HG03280 (cell line): ENCODE data around the gene MPDZ.

Source experiments
- ATAC-seq: cut with Tn5 transposase; IDR thresholded peaks from one replicate; pipeline ENCODE4 v1.9.1; 2021; ENCODE audit warnings: mild to moderate bottlenecking, moderate library complexity; ENCODE audit not compliant: unreplicated experiment

Gene MPDZ

DNA sequence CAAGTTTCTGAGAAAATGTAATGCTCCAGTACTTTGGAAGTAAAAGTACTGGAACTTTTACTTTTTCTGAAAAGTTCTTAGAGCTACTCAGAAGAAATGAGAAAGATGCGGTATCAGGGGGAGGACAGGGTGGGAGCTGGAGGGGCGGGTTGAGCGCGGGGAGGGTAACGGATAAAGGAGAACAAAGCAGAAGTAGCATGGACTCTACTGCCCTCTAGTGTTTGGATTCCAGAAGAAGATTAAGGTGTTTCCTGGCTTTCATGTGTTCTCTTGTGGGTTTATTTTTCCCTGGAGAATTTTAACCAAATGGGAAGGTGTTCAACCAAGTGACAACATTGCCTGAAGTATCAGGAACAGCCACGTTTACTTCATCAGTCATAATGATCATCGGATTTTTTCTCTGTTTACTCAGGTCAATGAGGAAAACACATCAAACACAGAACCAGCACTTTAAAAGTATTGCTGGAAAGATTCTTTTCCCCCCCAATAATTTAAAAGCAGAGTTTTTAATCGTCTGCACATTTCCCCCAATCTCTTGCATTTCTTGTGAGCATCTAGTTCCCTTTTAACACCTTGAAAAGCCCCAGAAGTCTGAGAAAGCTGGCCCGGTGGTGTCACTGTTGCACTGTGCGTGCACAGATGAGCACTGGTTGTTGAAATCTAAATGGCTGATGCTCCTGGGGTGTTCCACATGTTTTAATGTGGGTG, 190.6 kb downstream of the MPDZ start:
- ATAC-seq = peak; percentile 76

DNA sequence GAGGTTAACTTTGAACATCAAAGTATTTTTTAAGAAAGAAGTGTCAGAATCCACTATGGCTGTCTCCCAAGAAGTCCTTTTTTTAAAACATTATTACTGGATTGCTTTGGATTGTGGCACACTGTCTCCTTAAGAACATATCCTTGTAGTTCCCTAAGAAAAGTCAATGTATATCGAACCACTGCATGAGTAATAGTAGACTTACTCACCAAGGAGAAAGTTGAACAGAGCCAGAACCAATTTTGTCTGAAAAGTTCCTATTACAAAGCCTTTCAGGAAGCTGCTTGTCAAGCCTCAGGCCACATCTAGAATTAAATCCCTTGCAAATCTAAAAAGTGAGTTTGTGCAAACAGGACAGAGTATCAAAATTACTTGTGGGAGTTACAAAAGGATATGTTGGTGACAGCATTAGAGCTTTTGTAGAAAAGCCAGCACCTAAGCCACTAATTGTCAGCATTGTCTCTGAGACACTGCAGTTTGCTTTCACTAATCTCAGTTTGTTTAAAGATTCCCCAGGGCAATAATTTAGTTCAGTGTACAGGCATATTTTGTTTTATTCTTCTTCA, 195.4 kb downstream of the MPDZ start:
- no peak for ATAC-seq

DNA sequence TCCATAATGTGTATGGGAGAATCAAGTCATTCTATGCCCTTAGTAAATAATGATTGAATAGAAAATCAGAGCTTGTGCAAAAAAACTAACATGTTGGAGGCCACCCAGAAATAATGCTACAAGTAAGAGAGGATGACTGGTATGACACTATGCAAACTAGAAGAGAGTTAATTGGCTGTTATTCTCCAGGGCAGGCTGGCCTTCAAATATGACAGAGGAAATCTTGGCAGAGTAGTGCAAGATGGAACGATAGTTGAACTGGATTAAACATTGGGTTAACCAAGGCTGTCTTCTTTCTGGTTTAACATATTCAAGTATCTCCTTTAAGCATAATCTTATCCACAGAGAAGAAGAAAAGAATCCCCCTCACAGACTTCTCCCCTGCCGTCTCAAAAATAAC, 196.1 kb downstream of the MPDZ start:
- no peak for ATAC-seq

DNA sequence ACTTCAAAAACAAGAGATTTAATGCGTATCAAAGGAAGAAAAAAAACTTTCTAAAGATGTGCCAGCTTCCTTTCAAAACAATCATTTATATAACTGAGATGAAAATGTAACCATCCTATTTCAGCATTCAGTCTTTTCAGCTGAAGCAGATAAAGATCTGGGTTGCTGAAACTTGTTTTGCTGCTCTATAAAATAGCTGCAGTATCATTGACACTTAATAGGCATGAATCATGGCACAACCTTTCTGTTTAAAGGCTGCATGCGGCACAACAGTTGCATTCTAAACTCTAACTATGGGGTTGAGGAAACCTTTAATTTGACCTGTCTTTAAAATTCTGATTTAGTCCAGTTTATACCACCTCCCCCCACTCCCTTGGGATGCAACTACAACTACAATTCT, 196.7 kb downstream of the MPDZ start:
- no peak for ATAC-seq

DNA sequence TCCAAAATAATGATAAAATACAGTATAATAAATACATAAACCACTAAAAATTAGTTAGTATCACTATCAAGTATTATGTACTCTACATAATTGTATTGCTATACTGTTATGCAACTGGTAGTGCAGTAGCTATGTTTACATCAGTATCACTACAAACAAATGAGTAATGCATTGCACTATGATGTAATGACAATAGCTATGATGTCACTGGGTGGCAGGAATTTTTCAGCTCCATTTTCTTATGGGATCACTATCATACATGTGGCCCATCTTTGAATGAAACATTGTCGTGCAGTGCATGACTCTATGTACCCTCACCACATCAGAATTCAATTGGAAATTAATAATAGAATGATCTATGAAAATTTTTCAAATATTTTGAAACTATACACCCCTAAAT, 201.3 kb downstream of the MPDZ start:
- ATAC-seq = no peak

DNA sequence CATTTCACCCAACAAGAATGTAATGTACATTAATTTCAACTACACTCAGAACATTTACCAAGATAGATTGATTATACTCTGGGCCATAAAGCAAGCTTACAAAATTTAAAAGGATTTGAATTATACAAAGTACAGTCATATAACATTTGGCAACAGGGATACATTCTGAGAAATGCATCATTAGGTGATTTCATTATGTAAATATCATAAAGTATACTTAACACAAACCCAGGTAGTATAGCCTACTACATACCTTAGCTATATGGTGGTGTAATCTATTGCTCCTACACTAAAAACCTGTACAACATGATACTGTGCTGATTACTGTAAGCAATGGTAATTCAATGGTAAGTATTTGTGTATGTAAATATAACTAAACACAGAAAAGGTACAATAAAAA, 202.9 kb downstream of the MPDZ start:
- no peak for ATAC-seq

DNA sequence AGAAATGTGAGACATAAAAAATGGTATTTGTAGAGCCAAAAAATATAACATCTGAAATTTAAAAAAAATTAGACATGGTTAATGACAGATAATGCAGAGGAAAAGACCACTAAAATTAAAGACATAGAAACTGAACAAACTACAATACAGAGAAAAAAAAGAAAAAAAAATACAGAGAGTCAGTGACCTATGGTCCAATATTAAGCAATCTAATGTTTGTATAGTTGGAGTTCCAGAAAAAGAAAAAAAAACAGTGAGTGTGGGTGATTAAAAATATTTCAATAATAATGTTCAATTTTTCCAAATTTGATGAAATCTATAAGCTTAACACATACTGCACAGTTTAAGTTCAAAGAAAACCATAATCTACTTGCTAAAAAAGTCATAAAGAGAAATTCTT, 207.6 kb downstream of the MPDZ start:
- ATAC-seq = no peak

DNA sequence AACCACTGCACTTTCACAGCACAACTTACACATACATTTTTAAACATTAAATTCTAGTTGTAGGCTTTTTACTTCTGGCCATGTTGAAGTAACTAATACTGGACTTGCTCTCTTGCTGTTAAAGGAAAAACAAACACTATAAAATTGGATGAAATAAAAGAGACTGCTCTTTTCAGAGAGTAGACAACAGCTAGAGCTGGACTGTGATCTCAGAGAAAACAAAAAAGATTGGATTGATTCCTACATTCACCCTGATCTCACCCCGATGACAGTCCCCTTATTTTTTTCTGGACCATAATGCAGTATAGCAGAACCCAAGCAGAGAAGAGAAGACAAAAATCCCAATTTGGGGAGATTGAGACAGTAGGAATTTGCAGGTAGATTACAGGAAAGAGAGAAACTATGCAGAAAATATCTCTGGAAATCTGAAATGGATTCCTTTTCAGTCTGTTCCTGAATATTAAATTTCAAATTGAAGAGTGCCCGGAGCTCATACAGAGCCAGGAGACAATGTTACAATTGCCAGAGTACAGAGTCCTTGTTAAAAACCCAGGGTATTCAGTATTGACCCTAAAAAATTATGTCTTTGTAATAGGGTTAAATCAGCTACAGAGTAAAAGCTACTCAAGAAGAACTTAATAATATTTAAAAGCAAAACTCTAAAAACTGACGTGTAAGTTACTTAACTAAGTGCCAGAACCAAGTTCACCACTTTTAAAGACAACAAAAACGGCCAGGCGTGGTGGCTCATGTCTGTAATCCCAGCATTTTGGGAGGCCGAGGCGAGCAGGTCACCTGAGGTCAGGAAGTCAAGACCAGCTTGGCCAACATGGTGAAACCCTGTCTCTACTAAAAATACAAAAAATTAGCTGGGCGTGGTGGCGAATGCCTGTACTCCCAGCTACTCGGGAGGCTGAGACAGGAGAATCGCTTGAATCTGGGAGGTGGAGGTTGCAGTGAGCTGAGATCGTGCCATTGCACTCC, 208.6 kb downstream of the MPDZ start:
- no peak for ATAC-seq

DNA sequence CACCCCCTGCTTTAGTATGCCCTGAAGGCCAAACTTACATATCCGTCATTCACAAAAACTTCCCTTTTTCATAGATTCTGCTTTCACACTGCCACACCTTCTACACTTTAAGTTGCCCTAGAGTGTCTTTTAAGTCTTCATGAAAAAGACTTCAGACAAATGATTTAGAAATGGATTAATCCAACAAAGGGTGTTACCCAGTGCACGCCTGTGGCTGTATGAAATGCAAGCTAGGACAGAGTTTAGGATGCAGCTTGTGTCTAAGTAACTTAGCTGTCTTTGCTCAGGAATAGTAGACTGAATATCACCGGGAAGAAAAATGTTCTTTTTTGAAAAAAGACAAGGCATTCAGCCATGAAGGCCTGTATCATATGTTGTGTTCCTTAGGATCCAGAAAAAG, 210.0 kb downstream of the MPDZ start:
- ATAC-seq = no peak

DNA sequence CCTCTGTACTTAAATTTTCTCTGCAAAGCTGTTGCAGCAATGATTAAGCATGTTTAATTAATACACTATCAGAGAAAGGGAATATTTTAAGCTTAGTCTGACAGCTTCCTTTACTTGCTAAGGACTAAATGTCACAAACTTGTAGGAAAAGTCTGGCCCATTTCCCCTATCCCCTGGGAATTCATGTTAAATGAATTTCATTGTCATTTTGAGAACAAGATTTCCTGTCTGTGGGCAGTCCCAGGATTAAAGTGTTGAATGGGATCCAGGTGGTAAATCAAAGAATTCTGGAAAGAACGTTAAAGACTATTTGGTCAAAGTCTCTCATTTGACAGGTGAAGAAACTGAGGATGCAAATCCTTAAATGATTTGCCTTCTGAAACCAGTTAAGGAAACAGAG, 214.8 kb downstream of the MPDZ start:
- no peak for ATAC-seq

DNA sequence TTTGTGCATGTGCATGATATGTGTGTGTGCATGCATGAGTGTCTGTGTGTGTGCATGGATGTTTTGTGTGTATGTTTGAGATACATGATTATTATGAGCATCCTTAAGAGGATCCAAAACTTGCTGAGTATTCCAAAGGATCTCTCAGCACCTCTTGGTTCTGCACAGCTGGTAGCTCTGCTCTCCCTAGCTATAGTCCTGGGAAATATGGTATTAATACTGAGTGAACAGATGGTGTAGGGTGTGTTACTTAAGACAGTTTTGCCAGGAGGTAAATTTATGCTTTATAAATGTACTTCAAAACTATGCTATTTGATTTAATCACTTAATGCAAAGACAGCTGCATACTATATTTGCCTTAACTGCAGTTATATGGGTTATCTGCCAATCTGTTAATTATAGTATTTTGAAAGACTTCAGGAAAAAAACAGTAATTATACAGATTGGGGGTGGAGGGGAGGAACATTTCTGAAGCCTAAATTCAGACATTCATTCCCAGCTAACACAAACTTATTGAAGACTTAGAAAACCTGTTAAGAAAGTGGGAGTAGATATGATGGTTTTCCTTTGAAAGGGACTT, 215.5 kb downstream of the MPDZ start:
- no peak for ATAC-seq

DNA sequence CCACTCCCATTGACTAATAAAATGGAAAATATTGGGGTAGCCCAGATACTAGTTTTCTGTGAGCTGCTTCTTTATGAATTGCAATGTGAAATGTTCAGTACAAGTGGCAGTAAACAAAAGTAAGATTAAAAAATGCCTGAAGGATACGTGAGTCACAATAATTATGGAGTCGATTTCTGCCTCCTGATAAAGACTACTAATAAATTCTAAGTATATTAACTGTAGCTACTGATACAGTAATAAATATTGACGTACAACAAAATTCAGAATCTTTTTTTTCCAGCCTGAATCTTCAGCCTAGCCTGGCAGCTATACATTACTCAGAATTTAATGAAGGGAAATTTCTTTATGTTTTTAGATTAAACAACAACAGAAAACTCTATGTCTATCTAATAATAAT, 218.1 kb downstream of the MPDZ start:
- ATAC-seq = no peak
